ENCODE results near the gene HIVEP3. TPM values are rescaled to one million over a fixed set of nuclear protein-coding genes. Genes with fewer than 3 reads are reported as not detected.

HIVEP3 gene
- total RNA-seq, 1 experiment from 2014 or later = 0.55 TPM

DNA sequence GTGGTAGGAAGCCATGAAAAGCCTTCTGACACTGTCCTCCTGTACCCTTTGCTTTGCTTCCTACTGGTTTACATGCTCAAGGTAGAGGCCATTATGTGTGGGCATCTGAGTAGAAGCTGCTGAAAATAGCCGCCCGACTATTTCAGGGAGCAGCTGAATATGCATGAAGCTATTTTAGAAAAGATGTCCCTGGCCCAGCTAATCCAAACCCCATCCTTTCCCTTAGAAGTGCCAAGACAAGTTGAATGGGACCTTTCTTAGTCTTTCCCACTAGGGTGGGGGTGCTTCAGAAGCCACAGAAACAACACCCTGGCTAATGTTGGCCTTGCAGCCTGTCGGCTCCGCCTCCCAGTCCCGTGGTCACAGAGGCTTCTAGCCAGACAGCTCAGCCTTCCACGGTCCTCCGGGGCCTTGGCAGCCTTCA, 229.2 kb downstream of the HIVEP3 start:
- ChIA-PET POLR2A (no interaction called here), CTCF (no interaction called here)
- Mint-ChIP-seq H3K9me3 (no peaks in the 10 kb centered on the region), H3K36me3 (no peaks in the 10 kb centered on the region), H3K4me1 (no peaks in the 10 kb centered on the region), H3K4me3 (no peak overlapping the region), H3K27me3 (ENCODE audit: low read depth) (no peaks in the 10 kb centered on the region), H3K27ac (no peak overlapping the region)
- DNase-seq (ENCODE audit: low spot score) (no peak), ATAC-seq (no peak)
- TF ChIP-seq, protein P1, sequence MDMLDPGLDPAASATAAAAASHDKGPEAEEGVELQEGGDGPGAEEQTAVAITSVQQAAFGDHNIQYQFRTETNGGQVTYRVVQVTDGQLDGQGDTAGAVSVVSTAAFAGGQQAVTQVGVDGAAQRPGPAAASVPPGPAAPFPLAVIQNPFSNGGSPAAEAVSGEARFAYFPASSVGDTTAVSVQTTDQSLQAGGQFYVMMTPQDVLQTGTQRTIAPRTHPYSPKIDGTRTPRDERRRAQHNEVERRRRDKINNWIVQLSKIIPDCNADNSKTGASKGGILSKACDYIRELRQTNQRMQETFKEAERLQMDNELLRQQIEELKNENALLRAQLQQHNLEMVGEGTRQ (CRISPR knock-in tag; IDR thresholded peaks at IDR 0.05) = no peak
- TF ChIP-seq NFYB (CRISPR knock-in tag; conservative IDR thresholded peaks at IDR 0.05; ENCODE audit: low read depth) (no peak), FOXJ3 (CRISPR knock-in tag; IDR thresholded peaks at IDR 0.05; ENCODE audit: borderline replicate concordance) (no peak), IRF2 (CRISPR knock-in tag; IDR thresholded peaks at IDR 0.05; ENCODE audit: borderline replicate concordance, low read depth) (no peak)

DNA sequence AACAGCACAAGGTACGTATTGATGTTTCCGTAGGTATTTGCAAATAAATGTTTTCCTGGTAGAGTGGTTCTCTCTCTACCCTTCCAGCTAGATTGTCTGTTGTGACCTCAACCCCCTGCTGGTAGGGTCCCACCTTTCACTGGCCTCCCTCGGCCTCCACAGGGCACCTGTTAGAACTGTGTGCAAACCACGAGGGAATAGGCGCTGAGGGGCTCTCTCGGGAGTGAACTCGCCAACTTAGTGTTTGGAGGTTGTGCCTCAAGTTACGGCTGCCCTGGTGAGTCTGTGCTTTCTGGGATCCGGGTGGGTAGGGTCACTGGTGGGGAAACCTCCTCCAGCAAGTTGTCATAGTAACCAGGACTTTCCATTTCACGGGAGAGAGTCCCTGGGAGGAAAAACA, 229.6 kb downstream of the HIVEP3 start:
- CTCF ChIA-PET = no interaction called here
- ATAC-seq = no peak

DNA sequence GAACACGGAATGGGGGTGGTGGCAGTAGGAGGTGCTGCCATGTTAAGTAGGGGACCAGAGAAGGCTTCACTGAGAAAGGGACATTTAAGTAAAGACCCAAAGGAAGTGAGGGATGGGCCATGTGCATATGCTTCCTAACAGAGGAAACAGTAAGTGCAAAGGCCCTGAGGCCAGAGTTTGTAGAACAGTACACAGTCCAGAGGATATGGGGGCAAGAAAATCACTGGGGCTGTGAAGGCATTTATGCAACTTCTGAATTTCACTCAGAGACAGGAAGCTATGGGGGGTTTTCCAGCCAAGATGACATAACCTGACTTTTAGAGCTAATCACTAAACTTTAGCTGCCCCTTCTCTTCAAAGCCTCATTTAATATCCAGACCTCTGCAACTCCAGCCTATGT, 231.7 kb downstream of the HIVEP3 start:
- POLR2A ChIA-PET = no interaction called here
- Mint-ChIP-seq H3K36me3 (no peaks in the 10 kb centered on the region), H3K4me1 (0 out of 2 replicates have a peak, but pooled peaks cover under 1% of the 10 kb centered on the region), H3K9me3 (no peaks in the 10 kb centered on the region), H3K27me3 (ENCODE audit: low read depth) (no peaks in the 10 kb centered on the region), H3K27ac (no peak overlapping the region), H3K4me3 (no peak overlapping the region)
- no peak for DNase-seq (ENCODE audit: low spot score)
- ATAC-seq = no peak
- CTCF ChIA-PET = interaction anchor here (1.5 kb wide), 1 partner anchor 104 kb away, joined by 4 read pairs; no protein-coding TSS in a partner anchor
- TF ChIP-seq MYBL2 (CRISPR knock-in tag; IDR thresholded peaks at IDR 0.05) (no peak), SMAD3 (CRISPR knock-in tag; IDR thresholded peaks at IDR 0.05; ENCODE audit: borderline replicate concordance) (no peak), TEAD4 (CRISPR knock-in tag; IDR thresholded peaks at IDR 0.05) (no peak), EMX1 (CRISPR knock-in tag; IDR thresholded peaks at IDR 0.05) (no peak), CREB1 (CRISPR knock-in tag; IDR thresholded peaks at IDR 0.05) (no peak), NFYB (CRISPR knock-in tag; conservative IDR thresholded peaks at IDR 0.05; ENCODE audit: low read depth) (no peak), NFATC4 (CRISPR knock-in tag; IDR thresholded peaks at IDR 0.05) (no peak), SMAD4 (CRISPR knock-in tag; IDR thresholded peaks at IDR 0.05) (no peak), JUN (CRISPR knock-in tag; IDR thresholded peaks at IDR 0.05) (no peak)
- TF ChIP-seq, protein P2, sequence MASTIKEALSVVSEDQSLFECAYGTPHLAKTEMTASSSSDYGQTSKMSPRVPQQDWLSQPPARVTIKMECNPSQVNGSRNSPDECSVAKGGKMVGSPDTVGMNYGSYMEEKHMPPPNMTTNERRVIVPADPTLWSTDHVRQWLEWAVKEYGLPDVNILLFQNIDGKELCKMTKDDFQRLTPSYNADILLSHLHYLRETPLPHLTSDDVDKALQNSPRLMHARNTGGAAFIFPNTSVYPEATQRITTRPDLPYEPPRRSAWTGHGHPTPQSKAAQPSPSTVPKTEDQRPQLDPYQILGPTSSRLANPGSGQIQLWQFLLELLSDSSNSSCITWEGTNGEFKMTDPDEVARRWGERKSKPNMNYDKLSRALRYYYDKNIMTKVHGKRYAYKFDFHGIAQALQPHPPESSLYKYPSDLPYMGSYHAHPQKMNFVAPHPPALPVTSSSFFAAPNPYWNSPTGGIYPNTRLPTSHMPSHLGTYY (CRISPR knock-in tag; IDR thresholded peaks at IDR 0.05) = no peak
- TF ChIP-seq, protein P3, sequence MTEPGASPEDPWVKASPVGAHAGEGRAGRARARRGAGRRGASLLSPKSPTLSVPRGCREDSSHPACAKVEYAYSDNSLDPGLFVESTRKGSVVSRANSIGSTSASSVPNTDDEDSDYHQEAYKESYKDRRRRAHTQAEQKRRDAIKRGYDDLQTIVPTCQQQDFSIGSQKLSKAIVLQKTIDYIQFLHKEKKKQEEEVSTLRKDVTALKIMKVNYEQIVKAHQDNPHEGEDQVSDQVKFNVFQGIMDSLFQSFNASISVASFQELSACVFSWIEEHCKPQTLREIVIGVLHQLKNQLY (CRISPR knock-in tag; IDR thresholded peaks at IDR 0.05) = no peak
- TF ChIP-seq, protein P4, sequence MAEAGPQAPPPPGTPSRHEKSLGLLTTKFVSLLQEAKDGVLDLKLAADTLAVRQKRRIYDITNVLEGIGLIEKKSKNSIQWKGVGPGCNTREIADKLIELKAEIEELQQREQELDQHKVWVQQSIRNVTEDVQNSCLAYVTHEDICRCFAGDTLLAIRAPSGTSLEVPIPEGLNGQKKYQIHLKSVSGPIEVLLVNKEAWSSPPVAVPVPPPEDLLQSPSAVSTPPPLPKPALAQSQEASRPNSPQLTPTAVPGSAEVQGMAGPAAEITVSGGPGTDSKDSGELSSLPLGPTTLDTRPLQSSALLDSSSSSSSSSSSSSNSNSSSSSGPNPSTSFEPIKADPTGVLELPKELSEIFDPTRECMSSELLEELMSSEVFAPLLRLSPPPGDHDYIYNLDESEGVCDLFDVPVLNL (CRISPR knock-in tag; IDR thresholded peaks at IDR 0.05; ENCODE audit: borderline replicate concordance, low read depth) = no peak
- TF ChIP-seq, protein P5, sequence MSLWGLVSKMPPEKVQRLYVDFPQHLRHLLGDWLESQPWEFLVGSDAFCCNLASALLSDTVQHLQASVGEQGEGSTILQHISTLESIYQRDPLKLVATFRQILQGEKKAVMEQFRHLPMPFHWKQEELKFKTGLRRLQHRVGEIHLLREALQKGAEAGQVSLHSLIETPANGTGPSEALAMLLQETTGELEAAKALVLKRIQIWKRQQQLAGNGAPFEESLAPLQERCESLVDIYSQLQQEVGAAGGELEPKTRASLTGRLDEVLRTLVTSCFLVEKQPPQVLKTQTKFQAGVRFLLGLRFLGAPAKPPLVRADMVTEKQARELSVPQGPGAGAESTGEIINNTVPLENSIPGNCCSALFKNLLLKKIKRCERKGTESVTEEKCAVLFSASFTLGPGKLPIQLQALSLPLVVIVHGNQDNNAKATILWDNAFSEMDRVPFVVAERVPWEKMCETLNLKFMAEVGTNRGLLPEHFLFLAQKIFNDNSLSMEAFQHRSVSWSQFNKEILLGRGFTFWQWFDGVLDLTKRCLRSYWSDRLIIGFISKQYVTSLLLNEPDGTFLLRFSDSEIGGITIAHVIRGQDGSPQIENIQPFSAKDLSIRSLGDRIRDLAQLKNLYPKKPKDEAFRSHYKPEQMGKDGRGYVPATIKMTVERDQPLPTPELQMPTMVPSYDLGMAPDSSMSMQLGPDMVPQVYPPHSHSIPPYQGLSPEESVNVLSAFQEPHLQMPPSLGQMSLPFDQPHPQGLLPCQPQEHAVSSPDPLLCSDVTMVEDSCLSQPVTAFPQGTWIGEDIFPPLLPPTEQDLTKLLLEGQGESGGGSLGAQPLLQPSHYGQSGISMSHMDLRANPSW (CRISPR knock-in tag; conservative IDR thresholded peaks at IDR 0.05; ENCODE audit: low read depth) = no peak
- TF ChIP-seq, protein P6, sequence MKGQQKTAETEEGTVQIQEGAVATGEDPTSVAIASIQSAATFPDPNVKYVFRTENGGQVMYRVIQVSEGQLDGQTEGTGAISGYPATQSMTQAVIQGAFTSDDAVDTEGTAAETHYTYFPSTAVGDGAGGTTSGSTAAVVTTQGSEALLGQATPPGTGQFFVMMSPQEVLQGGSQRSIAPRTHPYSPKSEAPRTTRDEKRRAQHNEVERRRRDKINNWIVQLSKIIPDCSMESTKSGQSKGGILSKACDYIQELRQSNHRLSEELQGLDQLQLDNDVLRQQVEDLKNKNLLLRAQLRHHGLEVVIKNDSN (CRISPR knock-in tag; IDR thresholded peaks at IDR 0.05) = no peak
- TF ChIP-seq, protein P7, sequence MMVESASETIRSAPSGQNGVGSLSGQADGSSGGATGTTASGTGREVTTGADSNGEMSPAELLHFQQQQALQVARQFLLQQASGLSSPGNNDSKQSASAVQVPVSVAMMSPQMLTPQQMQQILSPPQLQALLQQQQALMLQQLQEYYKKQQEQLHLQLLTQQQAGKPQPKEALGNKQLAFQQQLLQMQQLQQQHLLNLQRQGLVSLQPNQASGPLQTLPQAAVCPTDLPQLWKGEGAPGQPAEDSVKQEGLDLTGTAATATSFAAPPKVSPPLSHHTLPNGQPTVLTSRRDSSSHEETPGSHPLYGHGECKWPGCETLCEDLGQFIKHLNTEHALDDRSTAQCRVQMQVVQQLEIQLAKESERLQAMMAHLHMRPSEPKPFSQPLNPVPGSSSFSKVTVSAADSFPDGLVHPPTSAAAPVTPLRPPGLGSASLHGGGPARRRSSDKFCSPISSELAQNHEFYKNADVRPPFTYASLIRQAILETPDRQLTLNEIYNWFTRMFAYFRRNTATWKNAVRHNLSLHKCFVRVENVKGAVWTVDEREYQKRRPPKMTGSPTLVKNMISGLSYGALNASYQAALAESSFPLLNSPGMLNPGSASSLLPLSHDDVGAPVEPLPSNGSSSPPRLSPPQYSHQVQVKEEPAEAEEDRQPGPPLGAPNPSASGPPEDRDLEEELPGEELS (CRISPR knock-in tag; IDR thresholded peaks at IDR 0.05) = no peak
- TF ChIP-seq, protein P8, sequence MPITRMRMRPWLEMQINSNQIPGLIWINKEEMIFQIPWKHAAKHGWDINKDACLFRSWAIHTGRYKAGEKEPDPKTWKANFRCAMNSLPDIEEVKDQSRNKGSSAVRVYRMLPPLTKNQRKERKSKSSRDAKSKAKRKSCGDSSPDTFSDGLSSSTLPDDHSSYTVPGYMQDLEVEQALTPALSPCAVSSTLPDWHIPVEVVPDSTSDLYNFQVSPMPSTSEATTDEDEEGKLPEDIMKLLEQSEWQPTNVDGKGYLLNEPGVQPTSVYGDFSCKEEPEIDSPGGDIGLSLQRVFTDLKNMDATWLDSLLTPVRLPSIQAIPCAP (CRISPR knock-in tag; IDR thresholded peaks at IDR 0.05) = no peak

More for the DNA sequence above, 229.6 kb downstream of the HIVEP3 start:
- no peaks in the 10 kb centered on the region for H3K9me3 Mint-ChIP-seq
- H3K4me3 Mint-ChIP-seq = no peak overlapping the region
- no peak for DNase-seq (ENCODE audit: low spot score)
- H3K27me3 Mint-ChIP-seq (ENCODE audit: low read depth) = no peaks in the 10 kb centered on the region
- no peak for TF ChIP-seq GTF2I (CRISPR knock-in tag; conservative IDR thresholded peaks at IDR 0.05)
- TF ChIP-seq CREB1 (CRISPR knock-in tag; IDR thresholded peaks at IDR 0.05) = no peak
- TF ChIP-seq, protein P1 (CRISPR knock-in tag; IDR thresholded peaks at IDR 0.05) = no peak
- TF ChIP-seq ZNF396 (CRISPR knock-in tag; IDR thresholded peaks at IDR 0.05; ENCODE audit: borderline replicate concordance) = no peak
- H3K4me1 Mint-ChIP-seq = no peaks in the 10 kb centered on the region
- no peak overlapping the region for H3K27ac Mint-ChIP-seq
- POLR2A ChIA-PET = interaction anchor here (0.6 kb wide), 1 partner anchor 73 kb away, joined by 3 read pairs; no protein-coding TSS in a partner anchor
- no peaks in the 10 kb centered on the region for H3K36me3 Mint-ChIP-seq

All from WTC11 (cell line).